Left hindlimb (tissue), 1 donor: Measurements from ENCODE around the gene TRAK1.

ENCODE experiments used
- DNase-seq: peaks from one replicate; pipeline ENCODE4 v3.0.0-alpha.2; 2018

Gene TRAK1

DNA sequence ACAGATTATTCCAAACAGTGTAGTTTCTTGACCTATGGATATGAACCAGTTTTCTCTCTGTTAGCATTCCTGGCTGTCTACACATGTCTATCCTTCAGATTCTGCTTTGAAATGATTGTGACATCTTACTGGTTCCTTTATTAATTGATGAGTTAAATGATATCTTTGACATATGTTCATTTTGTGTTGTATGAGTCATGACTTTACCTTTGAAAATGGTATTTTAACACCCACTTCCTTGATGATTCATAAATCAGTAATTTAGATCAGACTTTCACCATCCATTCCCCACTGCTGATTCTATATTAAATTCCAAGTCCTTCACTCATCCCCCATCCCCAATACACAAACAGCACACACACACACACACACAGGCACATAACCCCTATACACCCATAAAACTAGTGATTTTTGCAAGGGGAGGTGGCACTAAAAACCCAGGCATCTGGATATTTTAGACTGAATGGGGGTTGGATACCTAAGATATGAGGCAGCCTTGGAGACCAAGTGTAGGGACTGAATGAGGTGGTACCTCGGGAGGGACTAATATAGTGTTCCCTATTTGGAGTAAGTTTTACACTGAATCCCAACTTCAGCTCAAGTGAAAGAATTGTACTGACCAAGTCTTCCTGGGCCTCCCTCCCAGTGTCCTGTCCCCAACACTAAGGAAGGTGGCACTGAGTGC, 165.1 kb downstream of the TRAK1 start:
- DNase-seq, result no peak

DNA sequence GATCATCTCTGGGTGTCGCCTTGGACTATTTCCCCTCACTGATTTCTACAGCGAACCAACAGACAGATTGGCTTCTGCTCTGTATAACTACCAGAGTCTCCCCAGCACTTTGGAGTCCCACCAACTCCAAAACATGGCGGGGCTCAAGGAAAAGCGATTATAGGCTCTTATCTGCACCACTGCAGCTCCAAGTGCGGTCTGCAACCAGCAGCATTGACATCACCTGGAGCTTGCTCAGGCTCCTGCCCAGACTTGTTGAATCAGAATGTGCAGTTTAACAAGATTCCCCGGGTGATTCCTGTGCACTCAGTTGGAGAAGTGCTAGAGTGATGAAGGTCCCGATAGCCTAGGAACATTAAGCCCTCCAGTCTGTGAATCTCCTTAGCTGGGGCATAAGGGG, 165.8 kb downstream of the TRAK1 start:
- DNase-seq, result no peak

DNA sequence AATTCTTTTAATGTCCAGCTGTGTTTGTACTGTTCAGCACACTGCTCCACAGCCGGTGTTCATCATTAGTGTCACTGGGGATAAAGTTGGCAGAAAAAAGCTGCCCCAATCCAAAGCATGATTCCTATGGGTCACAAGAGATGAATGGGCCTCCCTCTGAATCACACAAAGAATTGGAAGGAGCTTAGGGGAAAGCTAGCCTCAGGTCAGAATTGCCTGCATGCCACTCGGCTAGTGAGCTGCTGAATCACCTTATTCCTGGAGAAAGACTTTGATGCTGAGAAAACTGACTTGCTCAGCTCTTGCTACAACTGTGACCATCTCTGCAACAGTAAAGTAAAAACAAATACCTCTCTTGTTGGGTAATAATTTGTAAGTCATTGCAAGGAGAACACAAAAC, 171.4 kb downstream of the TRAK1 start:
- no peak for DNase-seq

DNA sequence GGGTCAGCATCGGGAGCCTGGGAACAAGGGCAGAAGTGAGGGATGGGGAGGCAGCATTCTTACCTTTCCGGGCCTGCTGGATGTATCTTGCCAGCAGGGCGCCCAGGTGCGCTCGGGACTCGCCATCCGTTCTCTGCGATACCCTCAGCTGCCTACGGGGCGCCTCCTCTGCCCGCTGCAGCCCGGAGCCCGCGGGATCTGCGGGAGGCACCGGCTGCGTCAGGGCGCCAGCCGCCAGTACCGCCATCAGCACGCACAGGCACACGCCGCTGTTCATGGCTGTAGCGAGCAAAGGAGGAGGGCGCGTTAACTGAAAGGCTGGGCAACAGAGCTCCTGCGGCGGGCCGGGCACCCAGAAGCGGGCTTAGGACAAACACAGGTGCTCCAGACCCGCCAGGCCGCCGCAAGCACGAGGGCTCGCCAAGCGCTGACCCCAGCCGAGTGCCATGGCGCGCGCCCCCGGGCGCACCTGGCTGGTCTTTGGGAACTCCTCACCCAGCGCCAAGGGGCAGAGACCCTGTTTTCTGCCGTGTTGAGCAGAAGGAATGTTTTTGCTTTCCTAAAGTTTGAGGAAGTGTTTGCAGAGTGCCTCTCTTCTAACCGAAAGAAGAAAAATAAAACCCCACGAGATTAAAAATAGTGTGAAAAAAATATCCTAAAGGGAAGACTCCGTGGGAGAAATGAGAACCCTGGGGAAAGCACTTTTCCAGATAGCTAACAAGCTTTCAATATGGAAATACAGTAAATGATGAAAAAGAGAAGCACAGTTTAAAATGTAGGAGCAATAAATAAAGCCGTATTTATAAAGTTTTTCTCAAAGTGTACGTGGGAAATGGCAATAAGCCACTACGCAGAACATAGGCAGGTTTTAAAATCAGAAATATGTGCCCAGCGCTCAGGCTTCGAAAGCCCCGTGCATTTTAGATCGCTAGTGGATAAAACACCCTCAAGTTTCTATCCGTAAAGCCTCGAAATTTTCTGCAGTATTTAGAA, 172.5 kb downstream of the TRAK1 start:
- no peak for DNase-seq

DNA sequence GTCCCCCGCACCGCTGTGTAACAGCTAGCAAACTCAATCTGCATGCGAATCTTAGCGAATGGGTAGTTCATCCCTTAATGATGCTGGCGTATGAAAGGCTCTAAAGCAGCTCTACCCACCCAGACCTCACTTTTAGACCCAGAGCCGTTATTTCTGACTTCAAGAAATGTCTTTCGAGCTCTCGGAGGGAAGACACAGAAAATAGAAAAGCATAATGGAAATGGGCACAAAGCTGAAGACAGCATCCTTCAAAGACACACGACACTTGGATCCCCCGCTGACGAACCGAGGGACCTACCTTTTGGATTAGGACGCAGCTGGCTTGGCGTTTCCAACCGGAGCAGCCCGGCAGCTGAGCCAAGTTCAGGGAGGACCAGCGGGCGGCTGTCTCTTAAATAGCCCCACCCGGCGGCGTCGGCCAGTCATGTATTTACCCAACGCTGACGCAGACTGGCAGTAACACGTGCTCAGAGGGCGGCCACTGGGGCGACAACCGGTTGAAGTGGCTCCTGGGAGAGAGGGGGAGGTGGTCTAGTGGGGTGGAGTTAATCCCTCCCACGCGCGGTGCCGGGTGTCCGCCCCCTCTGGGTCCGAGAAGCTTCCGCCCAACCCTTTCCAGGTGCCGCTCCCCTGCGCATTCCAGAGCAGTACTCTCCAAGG, 173.4 kb downstream of the TRAK1 start:
- no peak for DNase-seq

DNA sequence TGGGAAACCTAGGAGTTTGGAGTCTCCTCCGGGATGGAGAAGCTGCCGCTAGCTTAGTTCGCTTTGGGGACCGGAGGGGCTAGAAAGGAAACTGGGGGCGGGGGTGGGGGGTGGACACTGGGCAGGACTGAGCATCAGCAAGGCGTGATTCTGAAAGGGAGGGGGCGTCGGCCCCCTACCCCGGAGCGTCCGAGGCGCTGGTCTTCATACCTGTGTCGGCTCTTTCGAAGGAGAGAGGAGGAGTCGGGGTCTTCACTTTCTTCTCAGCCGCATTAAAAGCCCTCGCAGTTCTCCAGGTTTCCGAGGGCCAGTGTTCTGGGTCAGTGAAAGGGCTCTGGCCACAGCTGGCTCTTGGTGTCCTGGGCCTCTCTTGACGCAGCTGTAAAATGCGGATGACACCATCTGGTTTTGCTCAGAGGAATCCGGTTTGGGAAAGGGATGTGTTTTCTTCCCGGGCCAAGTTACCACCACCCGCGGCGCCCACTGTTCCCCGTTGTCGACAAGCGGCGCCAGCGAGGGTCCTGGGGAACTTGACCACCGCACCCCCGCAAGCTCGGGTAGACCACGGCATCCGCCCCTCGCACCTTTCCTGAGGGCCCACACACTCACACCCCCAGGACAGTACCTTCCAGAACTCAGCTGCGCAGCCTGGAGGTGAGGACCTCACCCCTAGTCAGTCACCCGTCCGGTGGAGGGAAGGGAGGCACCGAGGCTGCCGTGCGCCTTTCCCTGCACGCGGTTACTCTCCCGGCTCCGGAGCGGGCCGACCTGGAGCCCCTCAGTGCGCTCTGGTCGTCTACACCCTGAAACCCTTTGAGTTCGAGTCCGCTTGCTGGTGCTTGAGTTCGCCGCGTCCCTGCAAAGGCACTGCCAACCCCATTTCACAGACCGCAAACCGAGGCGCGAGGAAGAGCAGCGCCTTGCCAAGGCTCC, 174.2 kb downstream of the TRAK1 start:
- DNase-seq, result no peak

DNA sequence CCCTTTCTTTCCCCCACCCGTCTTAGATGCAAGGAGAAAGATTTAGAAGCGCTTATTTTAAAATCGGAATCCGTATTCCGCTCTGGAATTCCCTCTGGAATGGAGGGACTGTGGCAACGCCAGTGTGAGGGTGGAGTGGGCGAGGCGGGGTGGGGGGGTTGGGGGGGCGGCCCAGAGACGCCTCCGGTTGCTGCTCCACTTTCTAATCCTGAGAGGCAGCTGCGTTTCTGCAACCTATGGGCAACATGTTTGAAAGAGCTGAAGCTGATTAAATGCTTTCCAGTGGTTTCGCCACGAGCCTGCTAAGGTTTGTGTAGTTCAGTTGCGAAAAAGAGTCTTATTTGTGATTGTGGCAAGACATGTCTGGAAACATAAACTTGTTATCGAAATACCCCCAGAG, 174.9 kb downstream of the TRAK1 start, which contains the start of gene CCK:
CCK (minus strand) TSS at position 101 of the 400 bp plus-strand sequence. CDS start 2,555 bp downstream, outside the sequence.
- no peak for DNase-seq

DNA sequence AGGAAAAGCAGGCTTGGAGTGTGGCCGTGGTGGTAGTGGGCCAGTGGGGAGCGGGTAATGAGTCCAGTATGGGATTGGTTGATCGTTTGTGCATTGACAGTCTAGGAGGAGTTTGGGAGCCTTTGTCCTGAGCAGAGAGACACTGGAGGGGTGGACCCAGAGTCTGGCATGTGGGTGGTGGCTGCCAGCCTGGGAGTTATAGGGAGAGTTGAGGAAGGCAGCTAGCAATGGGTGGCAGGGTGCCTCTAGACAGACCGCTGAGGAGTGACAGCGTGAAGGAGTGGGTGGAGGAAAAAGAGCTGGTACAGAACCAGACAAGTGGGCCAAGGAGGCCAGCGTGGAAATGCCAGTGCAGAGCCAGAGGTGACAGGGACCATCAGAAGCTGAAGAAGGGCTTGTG, 176.7 kb downstream of the TRAK1 start:
- no peak for DNase-seq

DNA sequence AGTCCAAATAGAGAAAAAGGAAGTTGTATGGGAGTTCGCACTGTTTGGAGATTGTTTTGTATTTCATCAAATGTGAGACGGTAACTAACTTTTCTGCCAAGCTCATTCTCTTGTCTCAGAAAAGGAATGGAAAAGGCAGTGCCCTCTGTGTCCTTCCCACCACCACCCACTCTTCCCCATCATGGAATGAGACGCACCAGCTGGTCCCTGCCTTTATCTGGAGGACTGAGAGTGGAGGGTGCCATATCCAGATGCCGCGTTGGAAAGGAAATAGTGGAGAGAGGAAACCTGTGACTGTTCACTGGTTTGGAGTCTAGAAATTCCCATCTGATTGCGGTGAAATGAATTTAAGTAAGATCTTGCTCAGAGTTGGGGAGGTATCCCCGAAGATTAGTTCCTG, 178.5 kb downstream of the TRAK1 start:
- no peak for DNase-seq

DNA sequence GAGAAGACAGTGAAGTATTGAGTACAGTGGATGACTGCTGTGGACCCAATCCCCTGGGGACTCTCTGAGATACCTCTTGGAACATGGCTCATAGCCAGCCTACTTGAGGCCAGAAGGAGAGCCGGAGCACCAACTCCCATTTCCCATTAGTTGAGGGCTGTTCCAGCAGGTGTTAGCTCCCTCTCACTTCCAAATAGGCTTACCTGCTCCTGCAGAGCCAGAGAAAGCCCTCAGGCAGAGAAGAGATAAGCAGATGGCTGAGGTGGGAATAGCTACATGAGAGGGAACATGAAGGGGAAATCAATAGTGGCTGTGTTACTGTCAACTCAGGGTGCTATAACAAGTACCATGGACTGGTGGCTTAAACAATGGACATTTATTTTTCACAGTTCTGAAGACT, 179.4 kb downstream of the TRAK1 start:
- no peak for DNase-seq

DNA sequence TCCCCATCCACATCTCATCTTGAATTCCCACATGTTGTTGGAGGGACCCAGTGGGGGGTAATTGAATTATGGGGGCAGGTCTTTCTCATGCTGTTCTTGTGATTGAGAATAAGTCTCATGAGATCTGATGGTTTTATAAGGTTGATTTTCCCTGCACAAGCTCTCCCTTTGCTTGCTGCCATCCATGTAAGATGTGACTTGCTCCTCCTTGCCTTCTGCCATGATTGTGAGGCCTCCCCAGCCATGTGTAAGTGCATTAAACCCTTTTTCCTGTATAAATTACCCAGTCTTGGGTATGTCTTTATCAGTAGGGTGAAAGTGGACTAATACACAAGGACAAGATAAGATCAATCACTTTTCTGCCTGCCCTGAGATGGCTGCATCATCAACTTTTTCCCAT, 180.6 kb downstream of the TRAK1 start:
- no peak for DNase-seq

DNA sequence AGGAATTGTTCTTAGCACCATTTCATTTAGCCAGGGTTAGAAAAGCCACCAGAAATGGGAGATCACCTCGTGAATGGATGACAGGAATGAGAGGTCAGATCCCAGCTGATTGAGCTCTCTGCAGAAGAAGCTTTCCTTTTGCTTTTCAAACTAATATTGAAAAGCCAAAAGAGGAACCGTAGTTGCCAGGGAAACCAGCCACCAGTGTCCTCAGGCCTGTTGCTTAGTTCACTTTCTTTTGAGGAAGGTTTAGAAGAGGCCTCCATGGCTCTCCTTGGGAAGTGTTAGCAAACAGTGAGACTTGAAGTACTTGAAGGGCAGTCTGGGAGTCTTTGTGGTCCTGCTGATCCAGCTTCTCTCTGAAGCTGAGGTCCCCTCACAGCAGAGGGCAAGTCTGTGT, 182.2 kb downstream of the TRAK1 start:
- DNase-seq, result no peak

DNA sequence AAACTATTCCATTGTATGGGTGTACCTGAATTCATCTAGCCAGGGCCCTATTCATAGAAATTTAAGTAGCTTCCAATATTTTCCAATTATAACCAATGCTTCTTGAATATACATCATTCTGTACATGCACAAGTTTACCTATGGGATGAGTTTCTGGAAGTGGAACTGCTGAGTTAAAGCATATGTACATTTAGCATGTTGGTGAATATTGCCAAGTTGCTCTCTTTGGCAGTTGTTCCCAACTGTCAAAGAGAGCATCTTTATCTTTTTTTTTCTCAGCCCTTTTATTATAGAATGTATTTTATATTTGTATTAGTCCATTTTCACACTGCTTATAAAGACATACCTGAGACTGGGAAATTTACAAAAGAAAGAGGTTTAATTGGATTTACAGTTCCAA, 183.1 kb downstream of the TRAK1 start:
- no peak for DNase-seq

DNA sequence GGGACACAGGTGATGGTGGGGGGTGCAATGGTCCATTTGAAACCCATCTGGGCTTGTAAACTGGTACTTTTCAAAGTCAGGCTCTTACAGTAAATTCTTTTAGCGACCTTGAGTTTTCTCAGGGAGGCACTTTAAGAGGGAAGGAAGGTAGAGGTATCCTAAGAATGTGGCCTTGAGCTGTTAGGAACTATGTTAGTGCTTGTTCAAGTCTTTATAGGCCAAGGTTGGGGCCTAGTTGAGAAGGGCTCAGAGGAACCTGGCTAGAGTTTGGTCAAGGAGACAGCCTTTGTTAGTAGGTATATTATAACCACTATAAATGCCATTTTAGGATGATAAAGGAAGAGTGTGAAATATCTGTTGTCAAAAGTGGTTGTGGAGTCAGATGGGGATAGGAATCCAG, 184.1 kb downstream of the TRAK1 start:
- DNase-seq, result no peak
